Measurements from ENCODE around the gene PHYHIPL. TPM values are rescaled to one million over a fixed set of nuclear protein-coding genes. Genes with fewer than 3 reads are reported as not detected.
A peak's percentile ranks its signal among the peaks of the same experiment; 100 is the strongest.
"Not testable (repeated sequence)": the region's sequence is repeated elsewhere in the genome, so short reads cannot be mapped to it uniquely, and the experiment has no call there.

The PHYHIPL gene
- total RNA-seq, 2 donors from 2014 or later = 0.10 to 0.51 TPM

- no peak for DNase-seq (ENCODE audit: low spot score)
- intact Hi-C loops (cut with DNase I) = no loop called here
Measured at GRCh38 chr10:59180689-59181270, 4.3 kb downstream of the PHYHIPL start.

- no peak for DNase-seq (ENCODE audit: low spot score)
- intact Hi-C loops (cut with DNase I) = no loop called here
Measured at GRCh38 chr10:59181668-59182067, 5.2 kb downstream of the PHYHIPL start.

GRCh38 chr10:59190332-59190731 is 13.9 kb downstream of the PHYHIPL start:
- no peak for DNase-seq (ENCODE audit: low spot score)
- intact Hi-C loops (cut with DNase I) = no loop called here

- intact Hi-C loops (cut with DNase I) = no loop called here
- DNase-seq (ENCODE audit: low spot score) = no peak
Measured at GRCh38 chr10:59206204-59206720, 29.8 kb downstream of the PHYHIPL start.

- intact Hi-C loops (cut with DNase I) = no loop called here
- DNase-seq (ENCODE audit: low spot score) = peak; percentile 25
Measured at GRCh38 chr10:59212301-59212798, 35.9 kb downstream of the PHYHIPL start.

- intact Hi-C loops (cut with DNase I) = no loop called here
Measured at GRCh38 chr10:59214160-59214559, 37.7 kb downstream of the PHYHIPL start.

GRCh38 chr10:59216178-59216869 is 39.9 kb downstream of the PHYHIPL start:
- DNase-seq (ENCODE audit: low spot score) = no peak
- intact Hi-C loops (cut with DNase I) = no loop called here

More at GRCh38 chr10:59214160-59214559, 37.7 kb downstream of the PHYHIPL start:
- no peak for DNase-seq (ENCODE audit: low spot score)

GRCh38 chr10:59222788-59223187 is 46.3 kb downstream of the PHYHIPL start:
- intact Hi-C loops (cut with DNase I) = no loop called here

GRCh38 chr10:59223597-59223996 is 47.2 kb downstream of the PHYHIPL start:
- intact Hi-C loops (cut with DNase I); DNase-seq (ENCODE audit: low spot score): not testable (repeated sequence)

More at GRCh38 chr10:59222788-59223187, 46.3 kb downstream of the PHYHIPL start:
- no peak for DNase-seq (ENCODE audit: low spot score)

GRCh38 chr10:59225211-59225610 is 48.8 kb downstream of the PHYHIPL start:
- DNase-seq (ENCODE audit: low spot score) = no peak
- intact Hi-C loops (cut with DNase I) = no loop called here

GRCh38 chr10:59227136-59227673 is 50.8 kb downstream of the PHYHIPL start:
- intact Hi-C loops (cut with DNase I) = no loop called here
- DNase-seq (ENCODE audit: low spot score) = no peak

- no peak for DNase-seq (ENCODE audit: low spot score)
- intact Hi-C loops (cut with DNase I) = no loop called here
Measured at GRCh38 chr10:59229441-59229840, 53.0 kb downstream of the PHYHIPL start.

GRCh38 chr10:59234194-59234593 is 57.8 kb downstream of the PHYHIPL start:
- intact Hi-C loops (cut with DNase I) = no loop called here
- no peak for DNase-seq (ENCODE audit: low spot score)

GRCh38 chr10:59234816-59235429 is 58.5 kb downstream of the PHYHIPL start:
- intact Hi-C loops (cut with DNase I) = no loop called here
- DNase-seq (ENCODE audit: low spot score) = no peak

GRCh38 chr10:59236064-59236697 is 59.7 kb downstream of the PHYHIPL start:
- DNase-seq (ENCODE audit: low spot score) = no peak
- intact Hi-C loops (cut with DNase I) = no loop called here

GRCh38 chr10:59237775-59238174 is 61.3 kb downstream of the PHYHIPL start:
- intact Hi-C loops (cut with DNase I) = no loop called here
- DNase-seq (ENCODE audit: low spot score) = no peak

GRCh38 chr10:59239108-59239507 is 62.7 kb downstream of the PHYHIPL start:
- intact Hi-C loops (cut with DNase I); DNase-seq (ENCODE audit: low spot score): not testable (repeated sequence)

GRCh38 chr10:59240582-59241183 is 64.2 kb downstream of the PHYHIPL start:
- DNase-seq (ENCODE audit: low spot score) = no peak
- intact Hi-C loops (cut with DNase I) = loop anchor here in 1 of 2 donors (5.0 kb wide), 1 partner anchor 337 kb away; no protein-coding TSS in a partner anchor

- intact Hi-C loops (cut with DNase I) = loop anchor here in 1 of 2 donors (5.0 kb wide), 1 partner anchor 335 kb away; no protein-coding TSS in a partner anchor
- no peak for DNase-seq (ENCODE audit: low spot score)
Measured at GRCh38 chr10:59242057-59242456, 65.6 kb downstream of the PHYHIPL start.

All from posterior vena cava (tissue), 2 donors.